Stimulated activated CD4-positive, alpha-beta T cell treated with anti-CD3 and anti-CD28 coated beads, TNF-alpha, amount 100 ng/mL, for 4 hours (primary cell): ENCODE data around the gene DDX10.

Experiments used
- DNase-seq, 3 experiments: peaks; one replicate each; pipeline ENCODE4 v3.0.0-alpha.2; 2020; ENCODE audit warnings: low read depth in 3 of 3

The DDX10 gene

DNA sequence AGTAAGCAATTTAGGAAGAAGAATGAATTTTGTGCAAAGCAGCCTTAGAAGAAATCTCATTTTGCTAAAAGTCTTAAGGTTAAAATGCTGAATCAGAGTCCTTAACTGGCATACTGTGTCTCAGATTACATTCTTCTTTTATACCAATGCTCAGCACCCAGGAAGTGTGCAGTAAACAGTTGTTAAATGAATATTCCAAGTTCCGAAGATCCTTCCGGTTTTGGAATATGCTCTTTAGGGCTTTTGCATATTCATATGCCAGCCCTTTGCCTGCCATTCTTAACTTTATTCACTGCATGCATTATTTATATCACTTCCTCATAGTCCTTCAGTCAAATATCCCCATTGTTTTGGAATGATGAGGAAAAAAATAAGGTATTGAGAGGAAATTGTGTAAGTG lies 242.0 kb downstream of the DDX10 start:
- no peak for DNase-seq

DNA sequence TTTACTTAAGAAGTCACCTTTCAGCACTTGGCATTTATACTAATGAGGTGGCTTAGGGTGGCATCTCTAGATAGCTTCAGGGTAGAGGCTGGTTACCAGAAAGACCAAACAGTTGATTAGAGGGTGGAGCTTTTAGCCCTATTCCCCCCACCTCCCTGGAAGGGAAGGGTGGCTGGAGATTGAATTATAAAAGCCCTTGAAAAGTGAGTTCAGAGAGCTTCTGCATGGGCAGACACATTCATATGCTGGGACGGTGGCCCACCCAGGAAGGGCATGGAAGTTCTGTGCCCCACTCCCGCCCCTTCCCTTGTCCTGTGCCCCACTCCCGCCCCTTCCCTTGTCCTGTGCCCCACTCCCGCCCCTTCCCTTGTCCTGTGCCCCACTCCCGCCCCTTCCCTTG lies 244.2 kb downstream of the DDX10 start:
- no peak for DNase-seq

DNA sequence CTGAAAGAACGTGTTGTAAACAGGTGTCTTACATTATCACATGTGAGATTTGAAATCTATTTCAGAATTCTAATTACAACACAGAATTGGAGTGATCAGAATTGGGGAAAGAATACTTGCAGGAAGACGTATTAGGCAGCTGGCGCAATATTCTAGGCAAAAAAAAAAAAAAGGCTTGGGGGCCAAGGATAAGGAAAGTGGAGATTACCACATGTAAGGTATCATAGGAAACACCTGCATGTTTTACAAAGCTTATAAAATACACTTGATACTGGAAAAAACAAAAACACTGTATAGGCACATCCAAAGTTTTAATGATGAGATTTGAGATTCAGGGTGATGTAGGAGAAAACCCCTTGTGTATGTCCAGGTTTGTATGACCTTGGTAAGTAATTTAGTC lies 245.1 kb downstream of the DDX10 start:
- DNase-seq: no peak

DNA sequence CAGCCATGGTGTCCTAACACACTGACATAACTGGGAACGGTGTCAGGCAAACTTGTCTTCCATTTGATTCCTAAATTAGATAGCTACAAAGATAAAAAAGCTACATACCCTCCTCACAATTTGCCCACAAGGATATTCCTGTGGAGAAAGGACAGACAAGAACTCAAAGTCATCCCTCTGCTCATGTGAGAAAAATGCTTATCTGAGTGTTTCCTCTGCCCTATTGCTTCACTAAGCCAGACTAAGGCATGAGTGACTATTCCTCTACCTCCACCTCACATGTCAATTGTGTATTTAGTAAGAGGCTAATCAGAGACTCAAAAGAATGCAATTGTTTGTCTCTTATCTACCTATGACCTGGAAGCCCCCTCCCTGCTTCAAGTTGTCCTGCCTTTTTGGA lies 247.7 kb downstream of the DDX10 start:
- DNase-seq: no peak

DNA sequence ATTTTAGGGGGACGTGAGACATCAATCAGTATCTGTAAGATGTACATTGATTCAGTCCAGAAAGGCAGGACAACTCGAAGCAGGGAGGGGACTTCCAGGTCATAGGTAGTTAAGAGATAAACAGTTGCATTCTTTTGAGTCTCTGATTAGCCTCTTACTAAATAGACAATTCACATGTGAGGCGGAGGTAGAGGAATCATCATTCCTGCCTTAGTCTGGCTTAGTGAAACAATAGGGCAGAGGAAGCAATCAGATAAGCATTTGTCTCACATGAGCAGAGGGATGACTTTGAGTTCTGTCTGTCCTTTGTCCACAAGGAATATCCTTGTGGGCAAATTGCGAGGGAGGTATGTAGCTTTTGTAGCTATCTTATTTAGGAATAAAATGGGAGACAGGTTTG lies 248.3 kb downstream of the DDX10 start:
- DNase-seq: no peak

DNA sequence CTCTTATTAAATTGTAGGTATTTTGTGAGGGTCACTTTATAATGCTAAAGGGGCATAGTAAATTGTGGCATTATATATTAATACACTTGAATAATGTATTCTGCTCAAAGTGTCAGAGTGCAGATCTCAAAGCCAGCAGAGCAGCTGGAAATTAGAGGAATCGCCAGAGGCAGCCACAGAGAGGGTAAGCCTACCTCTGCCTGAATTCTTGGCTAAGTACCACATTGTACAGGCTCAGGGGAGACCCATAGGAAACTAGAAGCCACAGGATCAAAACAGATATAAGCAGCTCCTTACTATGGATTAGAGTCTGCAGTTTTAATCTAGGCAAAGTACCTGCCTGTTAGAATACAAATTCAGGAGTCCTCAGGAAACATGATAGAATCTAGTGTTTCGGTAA lies 249.3 kb downstream of the DDX10 start:
- DNase-seq: no peak

DNA sequence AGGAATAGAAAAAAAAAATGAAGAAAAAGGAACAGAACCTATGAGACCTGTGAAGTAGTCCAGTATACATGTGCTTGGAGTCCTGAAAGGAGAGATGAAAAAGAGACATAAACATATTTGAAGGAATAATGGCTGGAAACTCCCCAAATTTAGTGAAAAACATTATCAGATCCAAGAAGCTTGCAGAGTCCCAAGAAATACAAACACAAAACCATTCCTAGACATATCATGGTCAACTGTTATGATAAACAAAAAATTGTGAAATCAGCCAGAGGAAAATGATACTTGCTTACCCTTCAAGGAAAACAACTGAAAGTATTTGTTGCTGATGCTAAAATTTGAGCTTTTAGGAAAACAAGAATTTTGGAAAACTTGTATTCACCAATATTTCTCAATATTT lies 250.1 kb downstream of the DDX10 start:
- no peak for DNase-seq

DNA sequence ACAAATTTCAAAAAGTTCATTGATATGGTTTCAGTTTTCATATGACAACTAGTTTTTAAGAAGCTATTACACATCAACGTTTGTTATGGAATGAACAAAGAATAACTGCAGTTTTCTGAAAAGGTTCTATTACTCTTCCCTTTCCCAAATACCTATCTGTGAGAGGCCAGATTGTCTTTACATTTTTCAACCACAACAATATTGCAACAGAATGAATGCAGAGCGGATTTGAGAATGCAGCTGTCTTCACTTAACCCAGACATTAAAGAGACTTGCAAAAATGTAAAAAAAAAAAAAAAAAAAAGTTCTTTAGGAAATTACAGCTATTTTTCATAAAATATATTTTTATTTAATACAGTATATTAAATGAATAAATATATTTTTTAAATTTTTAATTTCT lies 250.8 kb downstream of the DDX10 start:
- no peak for DNase-seq

DNA sequence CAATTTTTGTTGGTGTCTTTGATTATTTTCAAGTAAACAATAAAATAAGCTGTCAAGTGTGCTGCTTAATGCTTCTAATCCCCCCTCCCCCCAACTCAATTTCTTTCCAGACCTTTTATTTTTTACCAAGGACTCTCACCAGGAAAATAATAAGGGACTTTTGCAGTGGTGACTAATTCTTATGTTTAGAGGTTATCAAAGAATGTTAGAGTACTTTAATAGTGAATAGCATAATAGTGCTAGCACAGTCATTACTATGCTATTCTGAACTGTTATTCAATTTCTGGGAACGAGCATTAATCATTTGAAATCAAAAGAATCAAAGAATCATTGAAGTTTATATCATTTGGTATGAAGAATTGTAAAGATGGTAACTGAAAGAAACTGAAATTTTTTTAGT lies 251.4 kb downstream of the DDX10 start:
- no peak for DNase-seq

DNA sequence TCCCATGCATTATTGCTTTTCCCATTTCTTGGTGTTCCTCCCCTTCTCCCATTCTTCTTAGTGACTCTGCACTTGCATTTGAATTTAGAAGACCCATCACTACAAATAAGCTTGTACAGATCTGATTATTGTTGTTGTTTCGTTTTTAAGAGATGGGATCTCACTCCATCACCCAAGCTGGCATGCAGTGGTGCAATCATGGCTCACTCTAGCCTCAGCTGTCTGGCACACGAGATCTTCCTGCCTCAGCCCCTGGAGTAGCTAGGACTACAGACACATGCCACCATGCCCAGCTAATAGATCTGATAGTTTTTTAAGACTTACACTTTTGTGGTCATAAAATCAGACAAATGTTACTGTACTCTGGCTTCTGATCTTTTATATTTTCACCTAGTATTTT lies 252.1 kb downstream of the DDX10 start:
- DNase-seq: no peak

DNA sequence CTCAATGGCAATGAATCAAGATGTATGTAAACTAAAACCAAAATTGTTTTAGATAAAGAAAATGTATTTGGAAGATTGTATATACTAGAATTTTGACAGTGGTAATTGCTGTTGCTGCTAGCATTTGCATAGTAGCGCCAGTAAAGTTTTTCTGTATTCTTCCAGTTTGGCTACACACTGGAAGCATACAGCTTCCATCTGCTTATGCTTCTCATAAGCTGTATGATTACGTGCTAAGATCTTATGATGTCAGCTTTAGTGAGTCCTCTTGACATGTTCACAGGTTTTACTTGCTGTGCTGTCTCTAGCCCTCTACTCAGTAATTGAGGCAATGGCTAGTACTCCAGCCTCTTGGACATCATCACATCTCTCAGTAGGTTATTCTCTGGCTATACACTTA lies 256.3 kb downstream of the DDX10 start:
- no peak for DNase-seq

DNA sequence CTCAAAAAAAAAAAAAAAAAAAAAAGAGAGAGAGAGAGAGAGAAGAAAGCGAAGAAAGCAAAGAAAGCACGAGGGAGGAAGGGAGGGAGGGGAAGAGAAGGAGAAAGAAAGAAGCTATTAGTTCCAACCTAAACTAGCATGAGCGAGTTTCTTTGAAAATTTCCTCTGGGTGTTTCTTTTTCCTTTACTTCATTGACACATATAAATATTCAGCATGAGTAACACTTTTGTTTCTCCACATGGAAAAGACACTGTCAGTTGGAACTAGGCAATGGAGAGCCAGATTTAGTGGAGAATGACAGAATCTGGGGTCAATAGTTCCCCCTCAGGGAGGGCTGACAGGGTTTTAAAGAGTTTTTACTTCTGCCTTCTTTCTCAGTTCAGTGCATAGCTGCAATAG lies 257.4 kb downstream of the DDX10 start:
- no peak for DNase-seq

DNA sequence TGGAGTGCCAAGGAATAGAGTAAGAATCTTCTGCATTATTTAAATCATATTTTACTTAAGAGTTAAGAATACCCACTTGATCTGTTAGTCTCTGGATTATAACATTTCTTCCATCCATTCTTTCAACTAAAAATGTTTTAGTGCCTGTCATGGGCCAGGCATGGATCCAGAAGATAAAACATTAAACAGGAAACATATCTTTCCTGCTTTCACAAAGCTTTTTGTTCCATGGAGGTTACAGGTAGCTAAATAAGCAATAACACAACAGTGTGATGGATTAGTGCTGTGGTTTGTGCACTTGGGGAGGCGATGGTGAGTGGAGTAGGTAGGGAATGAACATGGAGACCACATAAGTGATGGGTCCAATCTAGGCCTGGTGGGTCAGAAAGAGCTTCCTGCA lies 258.5 kb downstream of the DDX10 start:
- DNase-seq: no peak

DNA sequence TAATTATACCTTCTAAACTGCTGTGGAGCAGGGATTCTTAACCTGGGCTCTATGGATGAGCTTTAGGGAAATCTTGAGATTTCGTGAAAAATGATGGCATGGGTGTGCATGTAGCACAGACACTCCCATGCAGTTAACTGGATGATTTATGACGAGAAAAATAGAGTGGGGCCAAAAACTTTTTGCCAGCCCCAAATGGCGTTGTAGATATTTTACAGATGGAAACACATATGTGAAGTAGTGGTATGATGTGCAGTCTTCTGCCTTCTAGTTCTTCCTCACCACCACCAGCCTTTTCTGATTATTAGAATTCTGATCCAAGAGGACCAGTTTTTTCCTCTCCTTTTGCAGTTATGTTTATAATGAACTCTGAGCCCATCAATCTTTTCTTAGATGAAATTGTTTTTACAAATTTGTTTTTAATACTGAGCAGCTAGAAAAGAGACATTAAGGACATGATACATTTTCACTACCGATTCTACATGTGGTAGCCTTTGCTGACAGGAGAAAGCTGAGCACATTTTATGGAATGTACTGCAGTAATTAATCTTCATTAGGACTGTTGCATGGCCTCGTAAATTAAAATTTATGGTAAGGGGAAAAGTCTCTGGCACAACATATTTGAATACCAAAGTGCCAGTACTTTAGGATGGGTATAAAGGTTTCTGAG lies 261.4 kb downstream of the DDX10 start:
- DNase-seq: no peak

DNA sequence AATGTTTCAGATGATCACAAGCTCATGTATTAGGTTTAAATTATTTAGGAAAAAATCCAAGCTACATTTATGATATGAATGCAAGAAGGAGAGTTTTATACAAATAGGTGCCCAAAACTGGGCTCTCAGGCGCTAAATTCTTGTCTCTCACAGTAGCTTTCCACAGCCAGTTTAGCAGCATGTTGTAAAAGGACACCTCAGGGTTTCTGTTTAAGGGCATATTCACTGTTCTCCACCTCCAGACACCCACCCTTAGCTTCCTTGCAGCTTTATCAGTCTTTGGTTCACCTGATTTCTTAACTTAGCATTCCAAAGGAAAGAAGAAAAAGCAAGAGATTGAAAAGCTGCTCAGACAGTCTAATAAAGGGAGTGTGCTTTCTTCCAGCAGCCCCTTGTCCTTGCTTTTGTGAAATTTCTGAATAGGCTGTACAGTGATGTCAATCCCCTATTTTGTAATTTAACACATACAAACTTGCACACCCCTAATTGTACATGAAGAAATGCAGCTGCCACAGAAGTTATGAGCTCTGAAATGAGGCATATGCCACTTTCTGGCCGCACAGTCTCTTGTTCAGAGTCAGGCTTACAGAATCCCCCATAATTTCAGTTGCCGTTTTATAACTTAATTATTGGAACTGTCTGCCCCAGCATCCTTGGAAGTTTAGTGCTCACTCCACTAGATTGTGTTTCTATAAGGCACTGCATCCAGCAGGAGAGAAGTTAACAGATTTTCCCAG lies 262.1 kb downstream of the DDX10 start:
- DNase-seq: no peak

DNA sequence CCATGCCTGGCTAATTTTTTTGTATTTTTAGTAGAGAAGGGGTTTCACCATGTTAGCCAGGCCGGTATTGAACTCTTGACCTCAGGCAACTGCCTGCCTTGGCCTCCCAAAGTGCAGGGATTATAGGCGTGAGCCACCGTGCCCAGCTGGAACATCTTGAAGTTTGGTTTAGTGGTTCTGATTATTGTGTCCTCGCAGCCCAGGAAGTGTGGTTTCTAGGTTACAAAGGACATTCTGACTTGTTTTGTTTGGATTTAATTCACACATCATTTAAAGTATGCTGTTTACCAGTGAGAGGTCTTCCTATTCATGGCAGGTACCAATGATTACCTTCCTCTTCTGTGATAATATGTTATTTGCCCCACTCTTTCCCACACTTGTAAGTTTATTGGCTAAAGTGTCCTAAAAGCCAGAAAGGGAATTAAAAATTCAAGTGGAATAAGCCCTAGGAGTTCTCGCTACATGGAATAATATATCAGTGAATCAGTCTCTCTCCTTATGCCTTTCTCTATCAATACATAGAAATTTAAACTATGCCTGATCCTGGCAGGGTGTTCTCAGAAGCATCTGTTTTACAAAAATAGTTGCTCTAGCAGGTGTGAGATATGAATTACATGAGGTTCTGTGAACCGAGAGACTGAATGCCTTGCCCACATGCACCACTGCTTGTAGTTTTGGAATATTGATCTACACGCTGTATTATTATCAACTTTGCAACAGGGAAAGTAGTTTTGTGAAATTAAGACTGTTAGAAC lies 263.1 kb downstream of the DDX10 start:
- DNase-seq: no peak

DNA sequence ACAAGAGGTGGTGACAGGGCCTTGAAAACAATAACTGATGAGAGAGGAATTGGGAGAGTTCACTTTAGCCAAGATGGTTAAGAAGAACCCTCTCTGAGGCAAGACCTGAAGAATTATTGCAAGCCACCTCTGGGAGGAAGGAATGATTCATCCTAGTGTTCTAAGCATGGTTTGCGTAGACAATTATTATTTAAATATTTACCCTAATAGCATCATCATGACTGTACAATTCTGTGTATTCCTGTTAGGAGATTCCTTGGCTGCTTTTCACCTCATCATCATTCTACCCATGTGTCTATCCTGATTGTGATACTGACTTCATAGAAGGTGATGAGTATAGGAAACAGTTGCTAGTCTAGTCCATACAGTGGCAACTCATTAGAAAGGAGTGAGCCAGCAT lies 264.4 kb downstream of the DDX10 start:
- DNase-seq: no peak

DNA sequence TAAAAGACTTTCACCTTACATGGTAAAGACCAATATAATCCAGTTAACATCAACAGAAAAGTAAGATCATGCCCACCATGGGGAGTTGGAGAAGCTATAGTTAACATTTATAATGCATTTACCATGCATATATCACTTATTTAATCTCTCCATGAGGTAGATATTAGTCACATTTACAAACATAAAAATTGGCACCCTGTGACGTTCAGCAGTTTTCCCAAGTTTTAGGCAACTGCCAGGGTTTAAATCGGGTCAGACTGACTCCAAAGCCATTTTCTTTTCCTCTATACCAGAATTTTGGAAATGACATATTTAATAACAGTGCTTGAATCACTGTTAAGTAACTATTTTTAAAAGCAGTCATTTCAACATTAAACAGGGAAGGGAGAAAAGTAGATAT lies 266.3 kb downstream of the DDX10 start:
- no peak for DNase-seq

DNA sequence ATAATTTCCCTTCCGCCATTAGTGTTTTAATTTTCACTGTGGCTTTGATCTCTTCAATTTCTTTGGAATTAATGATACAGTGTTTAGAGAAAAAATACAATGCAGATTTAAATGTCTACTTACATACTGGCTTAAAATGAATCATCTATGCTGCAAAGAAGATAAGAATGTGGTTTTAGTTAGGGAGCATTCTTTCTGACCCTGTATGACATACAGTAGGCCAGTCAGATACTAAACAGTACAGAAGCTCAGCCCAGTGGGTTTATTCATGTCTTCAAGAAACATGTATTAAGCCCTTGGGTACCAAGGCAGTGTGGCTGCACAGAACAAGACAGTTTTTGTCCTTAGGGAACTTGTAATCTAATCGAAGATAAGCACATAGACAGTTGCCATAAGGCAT lies 268.8 kb downstream of the DDX10 start:
- DNase-seq: no peak

DNA sequence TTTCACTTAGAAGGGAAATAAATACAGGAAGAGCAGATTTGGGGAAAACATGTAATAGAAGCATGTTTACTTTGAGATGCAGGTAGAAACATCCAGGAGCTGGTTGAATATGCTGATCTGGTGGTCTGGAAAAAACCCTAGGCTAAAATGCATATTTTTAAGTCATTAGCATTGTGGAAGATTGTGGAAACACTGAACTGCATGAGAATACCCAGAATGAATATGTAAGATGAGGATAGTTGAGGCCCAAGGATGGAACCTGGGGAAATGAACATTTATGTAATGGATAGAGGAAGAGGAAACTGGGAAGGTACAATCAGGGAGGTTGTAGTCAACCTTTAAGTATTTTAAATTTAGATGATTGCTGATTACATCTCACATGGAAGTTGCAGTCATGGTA lies 269.4 kb downstream of the DDX10 start:
- DNase-seq: no peak

DNA sequence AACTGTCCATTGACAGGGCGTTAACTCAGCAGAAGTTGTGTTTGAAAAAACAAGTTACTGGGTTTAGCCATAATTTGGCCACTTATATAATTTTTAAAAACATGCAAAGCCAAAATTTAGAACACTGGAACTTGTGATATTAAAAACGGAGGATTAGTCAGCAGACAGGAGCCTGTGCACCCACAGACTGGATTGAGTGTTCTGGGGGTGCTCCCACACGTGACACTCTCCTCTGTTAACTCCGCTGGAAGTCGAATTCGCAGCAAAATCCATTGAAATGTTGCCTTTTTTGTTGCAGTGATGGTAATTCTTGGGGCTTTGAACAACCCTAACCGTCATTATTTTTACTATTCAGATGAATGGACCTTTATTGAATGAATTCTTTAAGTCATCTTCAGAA lies 269.8 kb downstream of the DDX10 start:
- no peak for DNase-seq

DNA sequence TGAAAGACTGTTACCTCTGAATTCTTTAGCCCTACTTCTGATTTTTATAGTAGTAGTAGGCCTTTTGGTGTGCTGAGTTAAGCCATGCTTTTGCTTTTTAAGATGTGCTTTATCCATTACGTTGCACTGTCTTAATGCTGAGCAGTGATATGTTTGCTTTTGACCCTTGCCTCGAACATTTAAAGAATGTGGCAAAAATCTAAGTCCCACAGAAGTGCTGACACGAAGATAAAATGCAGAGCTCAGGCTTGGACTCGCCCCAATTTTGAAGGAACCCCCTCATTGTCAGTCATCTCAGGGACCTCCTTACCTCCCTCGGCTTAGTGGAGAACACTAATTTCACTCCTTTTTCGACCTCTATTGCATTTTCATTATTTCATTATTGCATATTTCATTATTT lies 272.9 kb downstream of the DDX10 start:
- DNase-seq: no peak

DNA sequence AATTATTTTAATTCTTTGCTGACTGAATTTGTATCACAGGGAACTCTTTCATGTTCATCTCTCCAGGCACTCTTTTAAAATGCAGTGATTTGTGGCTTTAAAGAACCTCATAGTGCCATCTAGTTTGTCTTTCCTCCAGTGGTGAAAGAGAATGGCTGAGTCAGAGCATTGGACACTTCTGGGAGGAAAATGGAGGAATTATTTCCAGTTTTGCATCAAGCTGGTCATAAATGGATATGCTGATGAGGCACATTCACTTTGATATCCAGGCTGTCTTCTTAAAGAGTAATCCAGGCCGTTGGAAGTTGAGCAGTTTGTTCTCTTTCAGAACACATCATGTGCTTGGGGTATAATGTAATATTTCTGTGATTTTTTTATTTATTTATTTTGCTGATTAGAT lies 273.7 kb downstream of the DDX10 start:
- no peak for DNase-seq
